GM19463 (cell line): ENCODE measurements around the gene BTBD1.

Experiments
- ATAC-seq: cut with Tn5 transposase; IDR thresholded peaks from one replicate; pipeline ENCODE4 v1.9.1; 2021; ENCODE audit warnings: mild to moderate bottlenecking, moderate library complexity; ENCODE audit not compliant: unreplicated experiment

BTBD1 gene

GRCh38 chr15:82999426-82999825 lies 67.6 kb downstream of the BTBD1 start:
- ATAC-seq: no peak

- no peak for ATAC-seq
These were observed 71.1 kb downstream of the BTBD1 start for GRCh38 chr15:82995938-82996337.

- no peak for ATAC-seq
These were observed 72.0 kb downstream of the BTBD1 start for GRCh38 chr15:82995076-82995475.

GRCh38 chr15:82993144-82993543 lies 73.9 kb downstream of the BTBD1 start:
- no peak for ATAC-seq

- ATAC-seq: no peak
These were observed 74.5 kb downstream of the BTBD1 start for GRCh38 chr15:82992436-82992998.

GRCh38 chr15:82986442-82986780 lies 80.6 kb downstream of the BTBD1 start:
- ATAC-seq: peak; percentile 13

GRCh38 chr15:82985688-82986441 lies 81.2 kb downstream of the BTBD1 start, which contains the start of gene RAMAC:
Gene RAMAC, plus strand, starts transcription at chr15:82986210. Its CDS starts 2,809 bp downstream, at chr15:82989019.
- ATAC-seq: peak; percentile 95

GRCh38 chr15:82980981-82981380 lies 86.1 kb downstream of the BTBD1 start:
- ATAC-seq: no peak

- no peak for ATAC-seq
These were observed 87.3 kb downstream of the BTBD1 start for GRCh38 chr15:82979726-82980125.

GRCh38 chr15:82978438-82978837 lies 88.6 kb downstream of the BTBD1 start:
- ATAC-seq: no peak

GRCh38 chr15:82977076-82977475 lies 90.0 kb downstream of the BTBD1 start:
- no peak for ATAC-seq

GRCh38 chr15:82972990-82973389 lies 94.1 kb downstream of the BTBD1 start:
- ATAC-seq: no peak

GRCh38 chr15:82971218-82971984 lies 95.7 kb downstream of the BTBD1 start:
- ATAC-seq: no peak

GRCh38 chr15:82970696-82971095 lies 96.4 kb downstream of the BTBD1 start:
- ATAC-seq: no peak

- no peak for ATAC-seq
These were observed 96.9 kb downstream of the BTBD1 start for GRCh38 chr15:82970078-82970686.

GRCh38 chr15:82969353-82969752 lies 97.7 kb downstream of the BTBD1 start:
- ATAC-seq: no peak

- no peak for ATAC-seq
These were observed 99.0 kb downstream of the BTBD1 start for GRCh38 chr15:82968066-82968465.

GRCh38 chr15:82966671-82967071 lies 100.4 kb downstream of the BTBD1 start:
- peak; percentile 71 for ATAC-seq
